ENCODE data around the gene TTLL8. TPM values are rescaled to one million over a fixed set of nuclear protein-coding genes. Genes with fewer than 3 reads are reported as not detected.

TTLL8 gene
- total RNA-seq, 3 donors from 2014 or later (not counting 1 experiment from before 2014, with no cell fraction given), result not detected

- Mint-ChIP-seq H3K4me1 (no peaks in the 10 kb centered on the region), H3K27ac (no peak overlapping the region), H3K36me3 (no peaks in the 10 kb centered on the region), H3K9me3 (no peaks in the 10 kb centered on the region), H3K27me3 (ENCODE audit: low read depth in 2 of 2) (no peaks in the 10 kb centered on the region), H3K4me3 (no peak overlapping the region)
- no peak for TF ChIP-seq CTCF (IDR thresholded peaks at IDR 0.05)
- no peaks in the 10 kb centered on the region for H3K9me3 ChIP-seq (ENCODE audit: control insufficient read depth, insufficient read depth, low read length)
- intact Hi-C loops (cut with micrococcal nuclease), result no loop called here
- H3K4me3 ChIP-seq (ENCODE audit: low read length), result no peak overlapping the region
- WGBS (ENCODE audit: insufficient coverage), result 90% methylated on average over 23 of the region's 23 CpGs
- no peak overlapping the region for H3K27ac ChIP-seq (ENCODE audit: low read length)
- no peaks in the 10 kb centered on the region for H3K27me3 ChIP-seq (ENCODE audit: control insufficient read depth, insufficient read depth, low read length)
- DNase-seq, result no peak
- peaks cover 8% of the 10 kb centered on the region for H3K36me3 ChIP-seq (ENCODE audit: control insufficient read depth, insufficient read depth, low read length)
- H3K4me1 ChIP-seq (ENCODE audit: control insufficient read depth, insufficient read depth, low read length), result peaks cover 4% of the 10 kb centered on the region
- ATAC-seq, result no peak
These were observed 5.7 kb upstream of the TTLL8 start for GRCh38 chr22:50063589-50064393.

GRCh38 chr22:50062509-50063135 lies 4.5 kb upstream of the TTLL8 start:
- Histone ChIP-seq H3K4me3 (ENCODE audit: low read length) (no peak overlapping the region), H3K4me1 (ENCODE audit: control insufficient read depth, insufficient read depth, low read length) (peaks cover 9% of the 10 kb centered on the region), H3K9me3 (ENCODE audit: control insufficient read depth, insufficient read depth, low read length) (no peaks in the 10 kb centered on the region), H3K36me3 (ENCODE audit: control insufficient read depth, insufficient read depth, low read length) (peaks cover 8% of the 10 kb centered on the region), H3K27me3 (ENCODE audit: control insufficient read depth, insufficient read depth, low read length) (peaks cover 2% of the 10 kb centered on the region), H3K27ac (ENCODE audit: low read length) (no peak overlapping the region)
- ATAC-seq, result no peak
- TF ChIP-seq CTCF (IDR thresholded peaks at IDR 0.05), result no peak
- intact Hi-C loops (cut with micrococcal nuclease), result no loop called here
- H3K27me3 Mint-ChIP-seq (ENCODE audit: low read depth in 2 of 2), result peaks cover 0 to 2% of the 10 kb centered on the region in 2 donors
- no peak overlapping the region for H3K4me3 Mint-ChIP-seq
- DNase-seq, result no peak
- H3K9me3 Mint-ChIP-seq, result no peaks in the 10 kb centered on the region
- H3K36me3 Mint-ChIP-seq, result no peaks in the 10 kb centered on the region
- no peaks in the 10 kb centered on the region for H3K4me1 Mint-ChIP-seq
- no peak overlapping the region for H3K27ac Mint-ChIP-seq
- WGBS (ENCODE audit: insufficient coverage), result 92% methylated on average over 19 of the region's 19 CpGs

GRCh38 chr22:50061824-50062355 lies 3.8 kb upstream of the TTLL8 start:
- Mint-ChIP-seq H3K4me1 (no peaks in the 10 kb centered on the region), H3K4me3 (no peak overlapping the region), H3K27me3 (ENCODE audit: low read depth in 2 of 2) (peaks cover 0 to 3% of the 10 kb centered on the region in 2 donors), H3K36me3 (no peaks in the 10 kb centered on the region), H3K9me3 (no peaks in the 10 kb centered on the region), H3K27ac (no peak overlapping the region)
- peaks cover 8% of the 10 kb centered on the region for H3K36me3 ChIP-seq (ENCODE audit: control insufficient read depth, insufficient read depth, low read length)
- no peak for TF ChIP-seq CTCF (IDR thresholded peaks at IDR 0.05)
- no peak for ATAC-seq
- peaks cover 9% of the 10 kb centered on the region for H3K4me1 ChIP-seq (ENCODE audit: control insufficient read depth, insufficient read depth, low read length)
- intact Hi-C loops (cut with micrococcal nuclease), result no loop called here
- H3K27ac ChIP-seq (ENCODE audit: low read length), result no peak overlapping the region
- H3K9me3 ChIP-seq (ENCODE audit: control insufficient read depth, insufficient read depth, low read length), result no peaks in the 10 kb centered on the region
- WGBS (ENCODE audit: insufficient coverage), result 70% methylated on average over 17 of the region's 17 CpGs
- DNase-seq, result no peak
- peaks cover 3% of the 10 kb centered on the region for H3K27me3 ChIP-seq (ENCODE audit: control insufficient read depth, insufficient read depth, low read length)
- H3K4me3 ChIP-seq (ENCODE audit: low read length), result no peak overlapping the region
